HepG2 (cell line): Measurements from ENCODE around the gene MOV10L1. TPM values are rescaled to one million over a fixed set of nuclear protein-coding genes. Genes with fewer than 3 reads are reported as not detected.

Source experiments
- ATF7 ChIP-seq, 2 experiments: fragments of 450-650 bp in 1 of 2; sonication (generic) in 1 of 2; formaldehyde crosslinking in 1 of 2; IDR thresholded peaks; 2 replicates each; pipeline versions ENCODE4 v1.4.0 to v1.6.1; 2016 to 2020; ENCODE audit warnings: antibody characterized with exemption in 1 of 2, mild to moderate bottlenecking in 1 of 2, missing genetic modification reagents in 1 of 2
- HOXA5 ChIP-seq: sonication (generic); formaldehyde crosslinking; IDR thresholded peaks from 2 replicates; pipeline ENCODE4 v1.4.0; 2020; ENCODE audit warnings: missing genetic modification reagents
- IRF2 ChIP-seq: IDR thresholded peaks from 2 replicates; pipeline ENCODE4 v1.6.1; 2018; ENCODE audit warnings: missing genetic modification reagents, missing compliant biosample characterization
- MEIS2 ChIP-seq: sonication (generic); formaldehyde crosslinking; IDR thresholded peaks from 2 replicates; pipeline ENCODE4 v1.9.0; 2021; ENCODE audit warnings: mild to moderate bottlenecking, missing genetic modification reagents
- SNAPC2 ChIP-seq: sonication (generic); formaldehyde crosslinking; IDR thresholded peaks from 2 replicates; pipeline ENCODE4 v1.8.1; 2022; ENCODE audit warnings: mild to moderate bottlenecking, missing genetic modification reagents
- STAG1 ChIP-seq: sonication (generic); formaldehyde crosslinking; IDR thresholded peaks from 2 replicates; pipeline ENCODE4 v1.4.0; 2020; ENCODE audit warnings: missing genetic modification reagents
- TBL1XR1 ChIP-seq: fragments of 150-350 bp; IDR thresholded peaks from 2 replicates; pipeline ENCODE4 v1.6.1; 2014; ENCODE audit warnings: borderline replicate concordance, low read length; ENCODE audit not compliant: partially characterized antibody
- ZNF552 ChIP-seq: sonication (generic); formaldehyde crosslinking; IDR thresholded peaks from 2 replicates; pipeline ENCODE4 v1.9.0; 2022; ENCODE audit warnings: missing genetic modification reagents, mild to moderate bottlenecking, borderline replicate concordance
- ZNF879 ChIP-seq: sonication (generic); formaldehyde crosslinking; IDR thresholded peaks from 2 replicates; pipeline ENCODE4 v1.8.1; 2023; ENCODE audit warnings: missing genetic modification reagents
- polyA plus RNA-seq, 8 experiments: library from polyadenylated mRNA; depleted of rRNA in 3 of 8; stranded (reverse) in 7 of 8; unstranded in 1 of 8; fragments of >200 nt; fragmentation: Illumina TruSeq in 4 of 8; extraction: Trizol in 4 of 8; gene quantifications; 2 replicates each; pipeline versions ENCODE4 v1.2.1 to v1.2.3, GENCODE V29; 2011 to 2016; ENCODE audit warnings: low read depth in 4 of 8, missing spikeins in 1 of 8, mixed read lengths in 1 of 8; ENCODE audit not compliant: insufficient read depth in 1 of 8
- total RNA-seq, 5 experiments: library from RNA; depleted of rRNA; stranded (reverse); fragments of >200 nt; fragmentation: Illumina TruSeq; extraction: Trizol; gene quantifications; 2 replicates each; pipeline ENCODE4 v1.2.3, GENCODE V29; 2016; ENCODE audit warnings: low read depth in 1 of 5
- TF ChIP-seq, protein P1 (sequence below): sonication (generic); formaldehyde crosslinking; IDR thresholded peaks from 2 replicates; pipeline ENCODE4 v1.8.1; 2023; ENCODE audit warnings: mild to moderate bottlenecking, missing genetic modification reagents
- TF ChIP-seq, protein P2 (sequence below): fragments of 450-650 bp; IDR thresholded peaks from 2 replicates; pipeline ENCODE4 v1.6.1; 2016
- TF ChIP-seq, protein P3 (sequence below), 2 experiments: IDR thresholded peaks; 2 replicates each; pipeline ENCODE4 v1.6.1; 2011 to 2012; ENCODE audit warnings: low read length in 2 of 2, borderline replicate concordance in 1 of 2, low read depth in 1 of 2, mild to moderate bottlenecking in 1 of 2, moderate library complexity in 1 of 2
- TF ChIP-seq, protein P4 (sequence below): IDR thresholded peaks from 2 replicates; pipeline ENCODE4 v1.4.0; 2020; ENCODE audit warnings: mild to moderate bottlenecking, missing genetic modification reagents
- TF ChIP-seq, protein P5 (sequence below): sonication (generic); formaldehyde crosslinking; conservative IDR thresholded peaks from 2 replicates; pipeline ENCODE4 v1.8.0; 2022; ENCODE audit warnings: mild to moderate bottlenecking, moderate library complexity, missing genetic modification reagents

Gene MOV10L1
- total and polyA plus RNA-seq, 2 of the 13 experiments (the other 11 are each of a cell fraction or from before 2014, with no cell fraction given), result 0.11 to 0.12 TPM

DNA sequence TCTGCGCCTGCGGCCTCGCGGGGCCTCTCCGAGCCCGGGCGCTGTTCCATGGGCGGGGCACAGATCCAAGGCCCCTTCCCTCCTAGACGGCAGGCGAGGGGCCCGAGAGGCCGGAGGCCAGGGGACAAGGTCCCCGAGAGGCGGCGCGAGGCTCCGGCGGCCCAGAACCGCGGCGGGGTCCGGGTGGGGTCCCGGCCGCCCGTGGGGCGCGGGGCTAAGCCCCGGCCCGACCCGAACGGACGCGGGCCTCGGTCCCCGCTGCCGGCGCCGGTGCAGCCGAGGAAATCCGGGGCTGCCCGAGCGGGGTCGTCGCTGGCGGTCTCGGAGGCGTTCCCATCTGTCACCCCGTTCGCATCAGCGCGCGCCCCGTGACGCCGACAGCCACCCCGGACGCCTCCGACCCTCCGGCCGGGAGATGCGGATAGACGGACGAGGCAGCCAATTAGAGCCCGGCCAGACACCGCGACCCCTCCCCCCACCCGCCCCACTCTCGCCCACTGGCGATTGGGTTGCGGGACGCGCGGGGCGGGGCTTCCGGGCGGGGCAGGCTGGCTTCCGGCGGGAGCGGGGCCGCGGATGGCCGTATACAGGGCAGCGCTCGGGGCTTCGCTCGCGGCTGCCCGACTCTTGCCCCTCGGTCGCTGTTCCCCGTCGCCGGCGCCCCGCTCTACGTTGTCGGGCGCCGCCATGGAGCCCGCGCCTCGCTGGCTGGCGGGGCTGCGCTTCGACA, 110.8 kb downstream of the MOV10L1 start, which contains the start of gene SELENOO (continued):
- TF ChIP-seq, protein P1, sequence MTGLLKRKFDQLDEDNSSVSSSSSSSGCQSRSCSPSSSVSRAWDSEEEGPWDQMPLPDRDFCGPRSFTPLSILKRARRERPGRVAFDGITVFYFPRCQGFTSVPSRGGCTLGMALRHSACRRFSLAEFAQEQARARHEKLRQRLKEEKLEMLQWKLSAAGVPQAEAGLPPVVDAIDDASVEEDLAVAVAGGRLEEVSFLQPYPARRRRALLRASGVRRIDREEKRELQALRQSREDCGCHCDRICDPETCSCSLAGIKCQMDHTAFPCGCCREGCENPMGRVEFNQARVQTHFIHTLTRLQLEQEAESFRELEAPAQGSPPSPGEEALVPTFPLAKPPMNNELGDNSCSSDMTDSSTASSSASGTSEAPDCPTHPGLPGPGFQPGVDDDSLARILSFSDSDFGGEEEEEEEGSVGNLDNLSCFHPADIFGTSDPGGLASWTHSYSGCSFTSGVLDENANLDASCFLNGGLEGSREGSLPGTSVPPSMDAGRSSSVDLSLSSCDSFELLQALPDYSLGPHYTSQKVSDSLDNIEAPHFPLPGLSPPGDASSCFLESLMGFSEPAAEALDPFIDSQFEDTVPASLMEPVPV (CRISPR knock-in tag), result 0 out of 2 replicates have a peak, but pooled peaks have one; percentile 46
- TF ChIP-seq HOXA5 (no peak), ZNF879 (no peak), MEIS2 (CRISPR knock-in tag) (peak; percentile 17; the same call in 1 of the 2 replicates), SNAPC2 (CRISPR knock-in tag) (no peak), STAG1 (CRISPR knock-in tag) (no peak), ZNF552 (CRISPR knock-in tag) (no peak), ATF7 (IDR thresholded peaks at IDR 0.05) (no peak), ATF7 (CRISPR knock-in tag; IDR thresholded peaks at IDR 0.05) (no peak), IRF2 (CRISPR knock-in tag) (no peak), TBL1XR1 (no peak)
- TF ChIP-seq, protein P2, sequence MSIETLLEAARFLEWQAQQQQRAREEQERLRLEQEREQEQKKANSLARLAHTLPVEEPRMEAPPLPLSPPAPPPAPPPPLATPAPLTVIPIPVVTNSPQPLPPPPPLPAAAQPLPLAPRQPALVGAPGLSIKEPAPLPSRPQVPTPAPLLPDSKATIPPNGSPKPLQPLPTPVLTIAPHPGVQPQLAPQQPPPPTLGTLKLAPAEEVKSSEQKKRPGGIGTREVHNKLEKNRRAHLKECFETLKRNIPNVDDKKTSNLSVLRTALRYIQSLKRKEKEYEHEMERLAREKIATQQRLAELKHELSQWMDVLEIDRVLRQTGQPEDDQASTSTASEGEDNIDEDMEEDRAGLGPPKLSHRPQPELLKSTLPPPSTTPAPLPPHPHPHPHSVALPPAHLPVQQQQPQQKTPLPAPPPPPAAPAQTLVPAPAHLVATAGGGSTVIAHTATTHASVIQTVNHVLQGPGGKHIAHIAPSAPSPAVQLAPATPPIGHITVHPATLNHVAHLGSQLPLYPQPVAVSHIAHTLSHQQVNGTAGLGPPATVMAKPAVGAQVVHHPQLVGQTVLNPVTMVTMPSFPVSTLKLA, result no peak
- TF ChIP-seq, protein P3, sequence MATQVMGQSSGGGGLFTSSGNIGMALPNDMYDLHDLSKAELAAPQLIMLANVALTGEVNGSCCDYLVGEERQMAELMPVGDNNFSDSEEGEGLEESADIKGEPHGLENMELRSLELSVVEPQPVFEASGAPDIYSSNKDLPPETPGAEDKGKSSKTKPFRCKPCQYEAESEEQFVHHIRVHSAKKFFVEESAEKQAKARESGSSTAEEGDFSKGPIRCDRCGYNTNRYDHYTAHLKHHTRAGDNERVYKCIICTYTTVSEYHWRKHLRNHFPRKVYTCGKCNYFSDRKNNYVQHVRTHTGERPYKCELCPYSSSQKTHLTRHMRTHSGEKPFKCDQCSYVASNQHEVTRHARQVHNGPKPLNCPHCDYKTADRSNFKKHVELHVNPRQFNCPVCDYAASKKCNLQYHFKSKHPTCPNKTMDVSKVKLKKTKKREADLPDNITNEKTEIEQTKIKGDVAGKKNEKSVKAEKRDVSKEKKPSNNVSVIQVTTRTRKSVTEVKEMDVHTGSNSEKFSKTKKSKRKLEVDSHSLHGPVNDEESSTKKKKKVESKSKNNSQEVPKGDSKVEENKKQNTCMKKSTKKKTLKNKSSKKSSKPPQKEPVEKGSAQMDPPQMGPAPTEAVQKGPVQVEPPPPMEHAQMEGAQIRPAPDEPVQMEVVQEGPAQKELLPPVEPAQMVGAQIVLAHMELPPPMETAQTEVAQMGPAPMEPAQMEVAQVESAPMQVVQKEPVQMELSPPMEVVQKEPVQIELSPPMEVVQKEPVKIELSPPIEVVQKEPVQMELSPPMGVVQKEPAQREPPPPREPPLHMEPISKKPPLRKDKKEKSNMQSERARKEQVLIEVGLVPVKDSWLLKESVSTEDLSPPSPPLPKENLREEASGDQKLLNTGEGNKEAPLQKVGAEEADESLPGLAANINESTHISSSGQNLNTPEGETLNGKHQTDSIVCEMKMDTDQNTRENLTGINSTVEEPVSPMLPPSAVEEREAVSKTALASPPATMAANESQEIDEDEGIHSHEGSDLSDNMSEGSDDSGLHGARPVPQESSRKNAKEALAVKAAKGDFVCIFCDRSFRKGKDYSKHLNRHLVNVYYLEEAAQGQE (IDR thresholded peaks at IDR 0.05; ENCODE audit: borderline replicate concordance in 1 of 2, low read depth in 1 of 2, low read length in 2 of 2), result no peak
- TF ChIP-seq, protein P4, sequence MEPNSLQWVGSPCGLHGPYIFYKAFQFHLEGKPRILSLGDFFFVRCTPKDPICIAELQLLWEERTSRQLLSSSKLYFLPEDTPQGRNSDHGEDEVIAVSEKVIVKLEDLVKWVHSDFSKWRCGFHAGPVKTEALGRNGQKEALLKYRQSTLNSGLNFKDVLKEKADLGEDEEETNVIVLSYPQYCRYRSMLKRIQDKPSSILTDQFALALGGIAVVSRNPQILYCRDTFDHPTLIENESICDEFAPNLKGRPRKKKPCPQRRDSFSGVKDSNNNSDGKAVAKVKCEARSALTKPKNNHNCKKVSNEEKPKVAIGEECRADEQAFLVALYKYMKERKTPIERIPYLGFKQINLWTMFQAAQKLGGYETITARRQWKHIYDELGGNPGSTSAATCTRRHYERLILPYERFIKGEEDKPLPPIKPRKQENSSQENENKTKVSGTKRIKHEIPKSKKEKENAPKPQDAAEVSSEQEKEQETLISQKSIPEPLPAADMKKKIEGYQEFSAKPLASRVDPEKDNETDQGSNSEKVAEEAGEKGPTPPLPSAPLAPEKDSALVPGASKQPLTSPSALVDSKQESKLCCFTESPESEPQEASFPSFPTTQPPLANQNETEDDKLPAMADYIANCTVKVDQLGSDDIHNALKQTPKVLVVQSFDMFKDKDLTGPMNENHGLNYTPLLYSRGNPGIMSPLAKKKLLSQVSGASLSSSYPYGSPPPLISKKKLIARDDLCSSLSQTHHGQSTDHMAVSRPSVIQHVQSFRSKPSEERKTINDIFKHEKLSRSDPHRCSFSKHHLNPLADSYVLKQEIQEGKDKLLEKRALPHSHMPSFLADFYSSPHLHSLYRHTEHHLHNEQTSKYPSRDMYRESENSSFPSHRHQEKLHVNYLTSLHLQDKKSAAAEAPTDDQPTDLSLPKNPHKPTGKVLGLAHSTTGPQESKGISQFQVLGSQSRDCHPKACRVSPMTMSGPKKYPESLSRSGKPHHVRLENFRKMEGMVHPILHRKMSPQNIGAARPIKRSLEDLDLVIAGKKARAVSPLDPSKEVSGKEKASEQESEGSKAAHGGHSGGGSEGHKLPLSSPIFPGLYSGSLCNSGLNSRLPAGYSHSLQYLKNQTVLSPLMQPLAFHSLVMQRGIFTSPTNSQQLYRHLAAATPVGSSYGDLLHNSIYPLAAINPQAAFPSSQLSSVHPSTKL, result no peak
- TF ChIP-seq, protein P5, sequence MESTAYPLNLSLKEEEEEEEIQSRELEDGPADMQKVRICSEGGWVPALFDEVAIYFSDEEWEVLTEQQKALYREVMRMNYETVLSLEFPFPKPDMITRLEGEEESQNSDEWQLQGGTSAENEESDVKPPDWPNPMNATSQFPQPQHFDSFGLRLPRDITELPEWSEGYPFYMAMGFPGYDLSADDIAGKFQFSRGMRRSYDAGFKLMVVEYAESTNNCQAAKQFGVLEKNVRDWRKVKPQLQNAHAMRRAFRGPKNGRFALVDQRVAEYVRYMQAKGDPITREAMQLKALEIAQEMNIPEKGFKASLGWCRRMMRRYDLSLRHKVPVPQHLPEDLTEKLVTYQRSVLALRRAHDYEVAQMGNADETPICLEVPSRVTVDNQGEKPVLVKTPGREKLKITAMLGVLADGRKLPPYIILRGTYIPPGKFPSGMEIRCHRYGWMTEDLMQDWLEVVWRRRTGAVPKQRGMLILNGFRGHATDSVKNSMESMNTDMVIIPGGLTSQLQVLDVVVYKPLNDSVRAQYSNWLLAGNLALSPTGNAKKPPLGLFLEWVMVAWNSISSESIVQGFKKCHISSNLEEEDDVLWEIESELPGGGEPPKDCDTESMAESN (CRISPR knock-in tag), result peak; percentile 55; the same call in 1 of the 2 replicates
